Natural killer cell (primary cell): ENCODE data around the gene CDKN2AIPNL. TPM values are rescaled to one million over a fixed set of nuclear protein-coding genes. Genes with fewer than 3 reads are reported as not detected.

Experiments used
- ATAC-seq, 3 donors: fragments of 150-1000 bp in 2 of 3; fragments of 200-7000 bp in 1 of 3; cut with Tn5 transposase; 1 replicate in 1 of 3; 2 replicates in 2 of 3; pipeline ENCODE4 v1.10.0; 2021; ENCODE audit warnings: mild to moderate bottlenecking in 2 of 3, moderate library complexity in 2 of 3
- DNase-seq, 2 donors: peaks; one replicate each; pipeline versions ENCODE4 v3.0.0 to v3.0.0-alpha.2; 2013 to 2021; ENCODE audit warnings: mixed read lengths in 1 of 2
- H3K27ac ChIP-seq: one replicate; pipeline ENCODE4 v1.5.1; 2013; ENCODE audit warnings: mild to moderate bottlenecking, low read length
- H3K27me3 ChIP-seq: one replicate; pipeline ENCODE4 v1.6.1; 2013; ENCODE audit warnings: low read length; ENCODE audit not compliant: control insufficient read depth, insufficient read depth
- H3K36me3 ChIP-seq: one replicate; pipeline ENCODE4 v1.6.1; 2013; ENCODE audit warnings: low read length; ENCODE audit not compliant: control insufficient read depth, insufficient read depth
- H3K4me1 ChIP-seq: one replicate; pipeline ENCODE4 v1.6.1; 2013; ENCODE audit warnings: low read length; ENCODE audit not compliant: control insufficient read depth, insufficient read depth
- H3K4me3 ChIP-seq: one replicate; pipeline ENCODE4 v1.5.1; 2013; ENCODE audit warnings: low read length
- H3K9me3 ChIP-seq: one replicate; pipeline ENCODE4 v1.6.1; 2013; ENCODE audit warnings: low read length; ENCODE audit not compliant: control insufficient read depth, insufficient read depth
- H3K27ac Mint-ChIP-seq, 2 donors: one replicate each; pipeline ENCODE4 v1.8.0; 2022; ENCODE audit warnings: mild to moderate bottlenecking in 2 of 2, mixed read lengths in 2 of 2, moderate library complexity in 1 of 2
- H3K27me3 Mint-ChIP-seq, 2 donors: one replicate each; pipeline ENCODE4 v1.8.0; 2022; ENCODE audit warnings: low read depth in 2 of 2, mixed read lengths in 2 of 2
- H3K36me3 Mint-ChIP-seq: one replicate; pipeline ENCODE4 v1.8.0; 2022; ENCODE audit warnings: mixed read lengths
- H3K4me1 Mint-ChIP-seq, 2 donors: one replicate each; pipeline ENCODE4 v1.8.0; 2022; ENCODE audit warnings: mixed read lengths in 2 of 2
- H3K4me3 Mint-ChIP-seq: one replicate; pipeline ENCODE4 v1.8.0; 2022; ENCODE audit warnings: mild to moderate bottlenecking, moderate library complexity, mixed read lengths
- H3K9me3 Mint-ChIP-seq, 2 donors: one replicate each; pipeline ENCODE4 v1.8.0; 2022; ENCODE audit warnings: mixed read lengths in 2 of 2
- WGBS: methylation state at CpG from one replicate; pipeline ENCODE4 v1.1.7; 2013; ENCODE audit warnings: missing lambda C conversion rate; ENCODE audit not compliant: insufficient coverage; 5-methylcytosine and 5-hydroxymethylcytosine counted together
- intact Hi-C: fragments of 100-400 bp; cut with micrococcal nuclease; formaldehyde crosslinking; loops from one replicate; pipeline ENCODE4 v1.14.2; 2022
- total RNA-seq, 4 donors: library from RNA; stranded (reverse); fragments of 120-200 nt in 1 of 4; gene quantifications; one replicate each; pipeline versions ENCODE4 v1.2.3 to v1.2.4, GENCODE V29; 2013 to 2022
- TF ChIP-seq, protein P1 (sequence below): fragments of 200-600 bp; IDR thresholded peaks from one replicate; pipeline ENCODE4 v1.8.0; 2022; ENCODE audit warnings: antibody characterized with exemption

CDKN2AIPNL gene
- total RNA-seq, 3 donors from 2014 or later (not counting 1 experiment from before 2014, with no cell fraction given): 12.3 to 15.5 (median 13.4) TPM

DNA sequence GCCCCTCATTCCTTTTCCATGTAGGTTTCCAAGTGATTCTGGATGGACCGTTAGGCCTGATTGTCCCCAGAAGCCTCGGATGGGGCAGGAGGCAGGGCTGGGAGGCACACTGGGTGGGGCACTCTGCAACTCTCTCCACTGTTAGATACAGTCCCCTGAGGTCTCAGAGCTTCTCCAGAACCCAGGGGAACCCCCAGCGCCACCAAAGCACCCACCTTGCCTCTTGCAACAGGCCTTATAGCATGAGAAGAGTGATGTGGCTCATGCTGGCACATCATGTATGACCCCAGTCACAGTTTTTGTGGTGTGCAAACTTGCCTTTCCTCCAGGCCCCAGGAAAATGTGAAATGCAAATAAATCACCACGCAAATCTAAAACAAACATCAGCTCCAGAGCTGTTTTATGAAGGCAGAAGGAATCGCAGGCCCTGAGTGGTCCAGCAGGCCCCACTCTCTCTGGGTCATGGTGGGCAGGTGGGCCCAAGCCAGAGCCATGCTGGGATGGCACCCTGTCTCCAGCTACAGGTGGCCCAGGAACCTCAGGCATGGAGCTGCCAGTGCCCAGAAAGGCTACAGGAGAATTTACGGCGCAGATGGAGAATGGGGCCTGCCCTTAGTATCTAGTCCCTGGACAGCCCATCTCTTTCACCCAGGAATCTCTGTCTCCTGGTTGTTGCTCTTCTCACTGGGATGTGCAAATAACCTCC lies 36.3 kb upstream of the CDKN2AIPNL start:
- WGBS: 78% methylated on average over 7 of the region's 7 CpGs
- Mint-ChIP-seq H3K9me3 (peaks cover 0 to 2% of the 10 kb centered on the region in 2 donors), H3K4me1 (peaks cover 11% of the 10 kb centered on the region in 2 donors), H3K36me3 (no peaks in the 10 kb centered on the region), H3K27ac (no peak overlapping the region), H3K27me3 (no peaks in the 10 kb centered on the region), H3K4me3 (no peak overlapping the region)
- TF ChIP-seq, protein P1, sequence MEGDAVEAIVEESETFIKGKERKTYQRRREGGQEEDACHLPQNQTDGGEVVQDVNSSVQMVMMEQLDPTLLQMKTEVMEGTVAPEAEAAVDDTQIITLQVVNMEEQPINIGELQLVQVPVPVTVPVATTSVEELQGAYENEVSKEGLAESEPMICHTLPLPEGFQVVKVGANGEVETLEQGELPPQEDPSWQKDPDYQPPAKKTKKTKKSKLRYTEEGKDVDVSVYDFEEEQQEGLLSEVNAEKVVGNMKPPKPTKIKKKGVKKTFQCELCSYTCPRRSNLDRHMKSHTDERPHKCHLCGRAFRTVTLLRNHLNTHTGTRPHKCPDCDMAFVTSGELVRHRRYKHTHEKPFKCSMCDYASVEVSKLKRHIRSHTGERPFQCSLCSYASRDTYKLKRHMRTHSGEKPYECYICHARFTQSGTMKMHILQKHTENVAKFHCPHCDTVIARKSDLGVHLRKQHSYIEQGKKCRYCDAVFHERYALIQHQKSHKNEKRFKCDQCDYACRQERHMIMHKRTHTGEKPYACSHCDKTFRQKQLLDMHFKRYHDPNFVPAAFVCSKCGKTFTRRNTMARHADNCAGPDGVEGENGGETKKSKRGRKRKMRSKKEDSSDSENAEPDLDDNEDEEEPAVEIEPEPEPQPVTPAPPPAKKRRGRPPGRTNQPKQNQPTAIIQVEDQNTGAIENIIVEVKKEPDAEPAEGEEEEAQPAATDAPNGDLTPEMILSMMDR: no peak
- Histone ChIP-seq H3K36me3 (no peaks in the 10 kb centered on the region), H3K4me3 (no peak overlapping the region), H3K27ac (no peak overlapping the region), H3K9me3 (no peaks in the 10 kb centered on the region), H3K27me3 (no peaks in the 10 kb centered on the region), H3K4me1 (peaks cover 16% of the 10 kb centered on the region)
- ATAC-seq (no peak), DNase-seq (no peak)
- intact Hi-C loops: no loop called here

DNA sequence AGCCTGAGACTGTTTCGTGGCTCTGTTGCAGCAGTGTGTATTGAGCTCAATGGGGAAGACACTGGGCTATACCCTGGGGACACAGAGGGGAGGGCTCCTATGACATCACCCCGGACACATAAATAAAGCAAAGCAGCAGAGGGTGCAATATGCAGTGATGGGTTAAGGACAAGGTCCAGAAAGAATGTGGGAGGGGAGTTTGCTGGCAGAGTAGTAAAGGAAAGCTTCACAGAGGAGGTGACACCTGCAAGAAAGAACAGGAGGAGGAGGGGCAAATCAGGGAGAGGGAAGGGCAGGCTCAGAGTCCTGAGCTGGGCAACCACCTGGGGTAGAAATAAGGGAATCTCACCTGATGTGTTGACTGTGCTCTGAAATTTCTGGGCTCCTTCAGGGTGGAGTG lies 35.3 kb upstream of the CDKN2AIPNL start:
- Histone ChIP-seq H3K9me3 (no peaks in the 10 kb centered on the region), H3K36me3 (no peaks in the 10 kb centered on the region), H3K27me3 (no peaks in the 10 kb centered on the region), H3K4me1 (peaks cover 16% of the 10 kb centered on the region), H3K4me3 (no peak overlapping the region), H3K27ac (peak overlapping the region; percentile 36)
- intact Hi-C loops: no loop called here
- peaks cover 11% of the 10 kb centered on the region in 2 donors for H3K4me1 Mint-ChIP-seq
- H3K9me3 Mint-ChIP-seq: peaks cover 0 to 2% of the 10 kb centered on the region in 2 donors
- 69% methylated on average over 2 of the region's 2 CpGs for WGBS
- no peak overlapping the region for H3K27ac Mint-ChIP-seq
- H3K4me3 Mint-ChIP-seq: no peak overlapping the region
- no peak for DNase-seq
- H3K27me3 Mint-ChIP-seq: no peaks in the 10 kb centered on the region
- no peaks in the 10 kb centered on the region for H3K36me3 Mint-ChIP-seq
- ATAC-seq: no peak
- TF ChIP-seq, protein P1: no peak

DNA sequence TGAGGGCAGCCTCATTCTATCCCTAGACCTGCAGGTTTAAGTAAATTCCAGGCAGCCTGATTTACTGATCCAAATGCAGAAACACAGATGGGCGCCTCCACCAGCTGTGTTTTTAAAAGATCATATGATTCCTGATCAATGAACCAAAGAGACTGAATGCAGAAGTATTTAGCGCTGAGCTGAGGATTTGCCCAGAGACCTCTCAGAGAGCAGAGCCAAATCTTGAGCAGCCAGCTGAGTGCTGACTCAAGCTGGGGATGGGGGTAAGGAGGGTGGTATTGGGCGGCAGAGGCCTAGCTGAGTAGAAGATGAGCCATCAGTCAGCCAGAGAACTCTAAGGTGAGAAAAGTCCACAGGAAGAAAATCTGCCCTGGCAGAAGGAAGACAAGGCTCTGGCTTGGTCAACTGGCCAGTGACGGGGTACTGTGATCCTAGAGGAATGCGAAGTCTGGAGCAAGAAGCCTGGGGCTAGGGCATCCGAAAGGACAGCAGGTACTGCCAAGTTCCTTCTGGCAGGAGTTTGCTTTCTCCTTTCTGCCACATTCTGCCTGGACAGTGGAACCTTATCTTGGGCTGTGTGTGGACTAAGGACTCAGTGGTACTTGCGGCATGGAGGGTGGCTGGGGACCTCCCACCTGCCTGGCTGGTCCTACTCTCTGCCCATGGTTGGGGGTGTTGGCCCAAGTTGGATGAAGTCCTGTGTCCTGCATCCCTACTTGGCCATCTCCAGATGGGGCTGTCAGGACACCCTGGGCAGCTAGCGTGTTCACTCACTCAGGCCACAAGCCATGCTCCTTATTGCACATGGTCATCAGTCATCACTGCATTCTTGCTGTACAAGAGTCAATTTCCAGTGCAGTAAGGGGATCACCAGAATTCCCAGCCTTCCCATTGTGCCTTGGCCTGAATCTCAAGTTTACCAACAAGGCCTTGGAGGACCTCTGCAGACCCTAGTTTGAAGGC lies 34.5 kb upstream of the CDKN2AIPNL start:
- Histone ChIP-seq H3K36me3 (no peaks in the 10 kb centered on the region), H3K4me3 (no peak overlapping the region), H3K9me3 (no peaks in the 10 kb centered on the region), H3K27ac (peak overlapping the region; percentile 36), H3K27me3 (no peaks in the 10 kb centered on the region), H3K4me1 (peaks cover 16% of the 10 kb centered on the region)
- Mint-ChIP-seq H3K36me3 (no peaks in the 10 kb centered on the region), H3K4me3 (no peak overlapping the region), H3K27me3 (peaks cover 0 to 3% of the 10 kb centered on the region in 2 donors), H3K27ac (no peak overlapping the region), H3K9me3 (peaks cover 0 to 2% of the 10 kb centered on the region in 2 donors), H3K4me1 (peaks cover 10 to 11% of the 10 kb centered on the region in 2 donors)
- ATAC-seq (peak in 1 of 3 donors; percentile 24), DNase-seq (no peak)
- TF ChIP-seq, protein P1: no peak
- WGBS: 85% methylated on average over 8 of the region's 8 CpGs
- intact Hi-C loops: no loop called here
